ENCODE measurements around the gene SLC9A9. TPM values are rescaled to one million over a fixed set of nuclear protein-coding genes. Genes with fewer than 3 reads are reported as not detected.

SLC9A9 gene
- 10 to 100 TPM; 10.1 to 27.2 (median 16.7) TPM for total RNA-seq

- no peaks in the 10 kb centered on the region for H3K9me3 ChIP-seq
- H3K27ac ChIP-seq: peak within 1 kb of the TSS; percentile 55 to 66 (median 62)
- no peaks in the 10 kb centered on the region for H3K36me3 ChIP-seq
- peak within 1 kb of the TSS; percentile 64 to 100 for H3K4me3 ChIP-seq
- TF ChIP-seq POLR2A (IDR thresholded peaks at IDR 0.05) (no peak), POLR2AphosphoS5 (IDR thresholded peaks at IDR 0.05) (peak; percentile 63), CTCF (IDR thresholded peaks at IDR 0.05) (no peak), EP300 (IDR thresholded peaks at IDR 0.05) (no peak)
- peaks cover 3 to 61% (median 4%) of the 10 kb centered on the region in 3 donors for H3K4me1 ChIP-seq
- WGBS, 2 donors (ENCODE audit: low coverage in 1 of 2): 1% methylated on average over 13 to 14 of the region's 15 CpGs
- ATAC-seq: peak; percentile 78
- no peaks in the 10 kb centered on the region for H3K27me3 ChIP-seq
Measured at GRCh38 chr3:143847787-143848631, at the start of gene SLC9A9. Gene SLC9A9 (minus strand): TSS chr3:143848468. CDS start chr3:143848322, 146 bp downstream.

GRCh38 chr3:143897576-143898295 lies 49.5 kb upstream of the SLC9A9 start:
- ATAC-seq: no peak
- TF ChIP-seq POLR2AphosphoS5 (IDR thresholded peaks at IDR 0.05) (no peak), EP300 (IDR thresholded peaks at IDR 0.05) (no peak), POLR2A (IDR thresholded peaks at IDR 0.05) (no peak), CTCF (IDR thresholded peaks at IDR 0.05) (no peak)

GRCh38 chr3:143896486-143896885 lies 48.2 kb upstream of the SLC9A9 start:
- Histone ChIP-seq H3K27me3 (no peaks in the 10 kb centered on the region), H3K9me3 (no peaks in the 10 kb centered on the region), H3K4me1 (peaks cover 0 to 13% (median 0%) of the 10 kb centered on the region in 3 donors), H3K27ac (no peak overlapping the region), H3K4me3 (no peak overlapping the region), H3K36me3 (no peaks in the 10 kb centered on the region)
- no peak for TF ChIP-seq POLR2A (IDR thresholded peaks at IDR 0.05)
- no peak for TF ChIP-seq CTCF (IDR thresholded peaks at IDR 0.05)
- no peak for TF ChIP-seq POLR2AphosphoS5 (IDR thresholded peaks at IDR 0.05)
- no peak for TF ChIP-seq EP300 (IDR thresholded peaks at IDR 0.05)
- WGBS, 2 donors (ENCODE audit: low coverage in 1 of 2): 80% methylated on average over 4 of the region's 4 CpGs; no CpG with 5 or more reads in 1 of the 2 donors
- no peak for ATAC-seq

More at GRCh38 chr3:143897576-143898295, 49.5 kb upstream of the SLC9A9 start:
- H3K4me3 ChIP-seq: no peak overlapping the region
- H3K36me3 ChIP-seq: no peaks in the 10 kb centered on the region
- no peaks in the 10 kb centered on the region for H3K27me3 ChIP-seq
- H3K4me1 ChIP-seq: peaks cover 0 to 13% (median 0%) of the 10 kb centered on the region in 3 donors
- H3K27ac ChIP-seq: no peak overlapping the region
- no peaks in the 10 kb centered on the region for H3K9me3 ChIP-seq
- 26 to 55% methylated on average over 4 to 7 of the region's 7 CpGs for WGBS, 2 donors (ENCODE audit: low coverage in 1 of 2)

- no peak for TF ChIP-seq EP300 (IDR thresholded peaks at IDR 0.05)
- TF ChIP-seq CTCF (IDR thresholded peaks at IDR 0.05): peak in 2 of 4 experiments; percentile 6 to 35
- no peaks in the 10 kb centered on the region for H3K36me3 ChIP-seq
- H3K4me1 ChIP-seq: peaks cover 0 to 13% (median 0%) of the 10 kb centered on the region in 3 donors
- no peak for ATAC-seq
- 88 to 100% methylated on average over 1 of the region's 1 CpG for WGBS, 2 donors (ENCODE audit: low coverage in 1 of 2)
- no peak overlapping the region for H3K27ac ChIP-seq
- no peak overlapping the region for H3K4me3 ChIP-seq
- no peaks in the 10 kb centered on the region for H3K9me3 ChIP-seq
- no peaks in the 10 kb centered on the region for H3K27me3 ChIP-seq
Measured at GRCh38 chr3:143895805-143896204, 47.5 kb upstream of the SLC9A9 start.

All from gastroesophageal sphincter (tissue), 4 donors.